Activated naive CD4-positive, alpha-beta T cell treated with anti-CD3 and anti-CD28 coated beads for 36 hours (primary cell): Measurements from ENCODE around the gene NIT1. TPM values are rescaled to one million over a fixed set of nuclear protein-coding genes. Genes with fewer than 3 reads are reported as not detected.

ENCODE experiments used
- CTCF ChIA-PET: fragments of 350-600 bp; sonication (Branson Sonifier 250); formaldehyde crosslinking; loops from one replicate; lab custom pipeline; 2021; ENCODE audit warnings: antibody characterized with exemption; lab: Charles Lee
- DNase-seq: peaks from one replicate; pipeline ENCODE4 v3.0.0-alpha.2; 2020
- H3K27ac Mint-ChIP-seq: one replicate; pipeline ENCODE4 v1.8.0; 2021; ENCODE audit warnings: mild to moderate bottlenecking, mixed read lengths
- H3K27me3 Mint-ChIP-seq: one replicate; pipeline ENCODE4 v1.8.0; 2021; ENCODE audit warnings: low read depth, mixed read lengths
- H3K36me3 Mint-ChIP-seq: one replicate; pipeline ENCODE4 v1.8.0; 2021; ENCODE audit warnings: low read depth, mixed read lengths
- H3K4me1 Mint-ChIP-seq: one replicate; pipeline ENCODE4 v1.8.0; 2021; ENCODE audit warnings: low read depth, mixed read lengths
- H3K4me3 Mint-ChIP-seq: one replicate; pipeline ENCODE4 v1.8.0; 2021; ENCODE audit warnings: mild to moderate bottlenecking, moderate library complexity, mixed read lengths
- H3K9me3 Mint-ChIP-seq: one replicate; pipeline ENCODE4 v1.8.0; 2021; ENCODE audit warnings: mixed read lengths
- intact Hi-C: fragments of 100-400 bp; cut with micrococcal nuclease; formaldehyde crosslinking; loops from one replicate; pipeline ENCODE4 v1.15.1; 2023
- total RNA-seq, 2 experiments: library from RNA; stranded (reverse); gene quantifications; one replicate each; pipeline ENCODE4 v1.2.3, GENCODE V29; 2021

Gene NIT1
- total RNA-seq, 2 experiments from 2014 or later = 59.1 to 63.1 TPM

DNA sequence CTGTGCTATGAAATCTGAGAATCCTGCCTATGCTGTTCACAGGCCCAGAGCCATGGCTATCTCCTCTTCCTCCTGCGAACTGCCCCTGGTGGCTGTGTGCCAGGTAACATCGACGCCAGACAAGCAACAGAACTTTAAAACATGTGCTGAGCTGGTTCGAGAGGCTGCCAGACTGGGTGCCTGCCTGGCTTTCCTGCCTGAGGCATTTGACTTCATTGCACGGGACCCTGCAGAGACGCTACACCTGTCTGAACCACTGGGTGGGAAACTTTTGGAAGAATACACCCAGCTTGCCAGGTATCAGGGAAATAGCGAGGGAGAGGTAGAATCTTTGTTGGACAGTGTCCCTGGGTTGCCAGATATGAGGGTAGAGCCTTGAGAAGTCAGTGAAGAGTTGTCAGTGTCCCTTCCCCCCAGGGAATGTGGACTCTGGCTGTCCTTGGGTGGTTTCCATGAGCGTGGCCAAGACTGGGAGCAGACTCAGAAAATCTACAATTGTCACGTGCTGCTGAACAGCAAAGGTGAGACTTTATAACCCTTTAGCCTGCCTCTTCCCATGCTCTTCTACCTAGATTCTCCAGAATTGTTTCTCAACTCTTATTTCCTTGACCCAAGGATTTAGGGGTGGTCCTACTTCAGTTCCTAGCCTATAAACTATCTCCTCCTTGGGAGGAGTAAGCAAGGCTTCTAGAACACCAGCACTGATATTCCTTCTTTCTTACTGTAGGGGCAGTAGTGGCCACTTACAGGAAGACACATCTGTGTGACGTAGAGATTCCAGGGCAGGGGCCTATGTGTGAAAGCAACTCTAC, 1.4 kb downstream of the NIT1 start:
- Mint-ChIP-seq H3K9me3 (no peaks in the 10 kb centered on the region), H3K4me1 (peaks cover 64% of the 10 kb centered on the region), H3K27me3 (no peaks in the 10 kb centered on the region), H3K27ac (peak overlapping the region; percentile 88), H3K4me3 (peak overlapping the region; percentile 92), H3K36me3 (peaks cover 52% of the 10 kb centered on the region)
- peak; percentile 86 for DNase-seq
- CTCF ChIA-PET = interaction anchor here (0.8 to 1.1 kb wide), 3 partner anchors 13 to 124 kb away, joined by 3 to 9 read pairs (median 5); partner anchors contain the start of gene DEDD
- intact Hi-C loops = loop anchor here (1.0 kb wide), 4 partner anchors 13 to 51 kb away; partner anchors contain the start of genes DEDD, PPOX and UFC1

- Mint-ChIP-seq H3K9me3 (no peaks in the 10 kb centered on the region), H3K36me3 (peaks cover 47% of the 10 kb centered on the region), H3K4me3 (no peak overlapping the region), H3K27ac (peak overlapping the region; percentile 88), H3K4me1 (peaks cover 46% of the 10 kb centered on the region), H3K27me3 (no peaks in the 10 kb centered on the region)
- CTCF ChIA-PET = interaction anchor here (0.8 to 2.1 kb wide), 3 partner anchors 12 to 24 kb away, joined by 4 to 11 read pairs (median 5); partner anchors contain the start of gene DEDD
- no peak for DNase-seq
- intact Hi-C loops = no loop called here
These were observed 3.2 kb downstream of the NIT1 start for GRCh38 chr1:161121042-161121650.

- CTCF ChIA-PET = interaction anchor here (0.8 to 2.1 kb wide), 3 partner anchors 11 to 24 kb away, joined by 4 to 11 read pairs (median 5); partner anchors contain the start of gene DEDD
- Mint-ChIP-seq H3K36me3 (peaks cover 47% of the 10 kb centered on the region), H3K4me1 (peaks cover 43% of the 10 kb centered on the region), H3K9me3 (no peaks in the 10 kb centered on the region), H3K27ac (peak overlapping the region; percentile 88), H3K27me3 (no peaks in the 10 kb centered on the region), H3K4me3 (no peak overlapping the region)
- intact Hi-C loops = no loop called here
- no peak for DNase-seq
These were observed 3.9 kb downstream of the NIT1 start for GRCh38 chr1:161121834-161122233.

DNA sequence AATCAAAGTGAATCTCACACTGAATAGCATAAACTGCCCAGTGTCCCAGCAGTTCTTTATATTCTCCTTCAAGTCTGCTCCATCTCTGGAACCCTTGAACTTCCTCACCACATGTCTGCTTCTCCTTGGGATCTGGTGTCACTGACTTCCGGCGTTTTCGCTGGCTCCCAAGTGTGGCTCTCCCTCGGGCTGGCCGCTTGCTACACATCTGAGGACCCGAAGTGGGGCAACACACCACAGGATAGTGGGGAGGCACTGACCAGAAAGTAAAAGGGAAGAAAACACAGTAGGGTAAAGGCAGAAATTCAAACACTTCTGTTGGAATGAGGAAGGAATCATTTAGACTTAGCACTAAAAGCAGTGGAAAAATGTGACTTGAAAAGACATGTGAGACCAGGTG, 5.1 kb downstream of the NIT1 start:
- no peaks in the 10 kb centered on the region for H3K9me3 Mint-ChIP-seq
- CTCF ChIA-PET = no interaction called here
- intact Hi-C loops = no loop called here
- H3K27ac Mint-ChIP-seq = peak overlapping the region; percentile 38
- no peak for DNase-seq
- H3K4me1 Mint-ChIP-seq = peaks cover 52% of the 10 kb centered on the region
- H3K36me3 Mint-ChIP-seq = peaks cover 52% of the 10 kb centered on the region
- H3K4me3 Mint-ChIP-seq = no peak overlapping the region
- H3K27me3 Mint-ChIP-seq = no peaks in the 10 kb centered on the region

DNA sequence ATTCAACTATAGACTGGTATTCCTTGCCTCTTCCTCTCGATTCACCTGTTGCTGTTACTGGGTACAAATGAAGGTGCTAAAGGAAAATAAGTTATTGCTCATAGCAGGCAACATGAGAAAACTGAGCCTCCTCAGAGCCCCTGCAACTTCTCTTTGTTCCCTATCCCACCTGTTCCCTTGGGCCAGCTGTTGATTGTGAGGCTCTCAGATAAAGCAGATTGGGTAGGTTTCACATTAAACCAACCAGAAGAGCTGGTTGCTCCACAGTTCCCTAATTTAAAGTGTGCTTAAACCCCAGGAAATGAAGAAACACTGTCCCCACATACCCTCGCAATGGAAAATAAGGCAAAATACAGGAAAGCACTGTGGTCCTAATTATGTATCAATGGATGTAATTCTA, 9.7 kb downstream of the NIT1 start:
- Mint-ChIP-seq H3K9me3 (no peaks in the 10 kb centered on the region), H3K27me3 (no peaks in the 10 kb centered on the region), H3K36me3 (peaks cover 52% of the 10 kb centered on the region), H3K27ac (no peak overlapping the region), H3K4me3 (no peak overlapping the region), H3K4me1 (peaks cover 55% of the 10 kb centered on the region)
- CTCF ChIA-PET = interaction anchor here (1.8 kb wide), 1 partner anchor 11 kb away, joined by 8 read pairs; no protein-coding TSS in a partner anchor
- no peak for DNase-seq
- intact Hi-C loops = no loop called here

DNA sequence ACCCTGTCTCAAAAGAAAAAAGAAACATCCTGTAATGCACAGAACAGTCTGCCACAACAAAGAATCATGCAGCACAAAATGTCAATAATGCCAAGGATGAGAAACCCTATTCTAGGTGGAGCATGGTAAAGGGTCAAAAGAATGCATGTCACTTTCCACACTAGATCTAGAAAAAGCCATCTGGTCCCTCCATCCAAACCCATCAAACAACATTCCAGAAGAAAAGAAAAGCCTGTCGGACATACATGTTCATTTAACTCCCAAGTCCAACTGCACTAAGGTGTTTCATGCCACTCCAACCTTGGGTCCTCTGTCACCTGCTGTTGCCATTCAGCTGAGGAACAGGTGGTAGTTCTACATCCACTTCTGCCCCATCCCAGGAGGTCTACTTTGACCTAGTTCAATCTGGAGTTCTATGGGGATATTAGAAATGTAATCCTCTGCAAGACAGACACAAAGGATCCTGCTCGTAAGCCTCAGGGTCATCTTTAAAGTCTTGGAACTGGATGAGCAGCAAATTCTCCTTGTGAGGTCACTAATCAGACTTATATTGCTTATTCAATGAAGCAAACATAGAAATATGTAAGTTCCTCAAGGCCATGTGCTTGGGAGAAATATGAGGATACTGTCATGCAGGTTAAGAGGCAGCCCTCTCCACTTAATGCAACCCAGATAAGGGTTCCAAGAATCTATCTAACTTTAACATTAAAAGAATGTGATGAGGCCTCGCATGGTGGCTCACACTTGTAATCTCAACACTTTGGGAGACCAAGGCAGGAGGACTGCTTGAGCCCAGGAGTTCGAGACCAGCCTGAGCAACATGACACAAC, 10.9 kb downstream of the NIT1 start:
- Mint-ChIP-seq H3K27ac (peak overlapping the region; percentile 69), H3K9me3 (no peaks in the 10 kb centered on the region), H3K4me1 (peaks cover 55% of the 10 kb centered on the region), H3K36me3 (peaks cover 45% of the 10 kb centered on the region), H3K4me3 (no peak overlapping the region), H3K27me3 (no peaks in the 10 kb centered on the region)
- CTCF ChIA-PET = interaction anchor here (1.2 to 1.8 kb wide), 2 partner anchors 10 to 14 kb away, joined by 3 to 8 read pairs; no protein-coding TSS in a partner anchor
- intact Hi-C loops = no loop called here
- DNase-seq = no peak

DNA sequence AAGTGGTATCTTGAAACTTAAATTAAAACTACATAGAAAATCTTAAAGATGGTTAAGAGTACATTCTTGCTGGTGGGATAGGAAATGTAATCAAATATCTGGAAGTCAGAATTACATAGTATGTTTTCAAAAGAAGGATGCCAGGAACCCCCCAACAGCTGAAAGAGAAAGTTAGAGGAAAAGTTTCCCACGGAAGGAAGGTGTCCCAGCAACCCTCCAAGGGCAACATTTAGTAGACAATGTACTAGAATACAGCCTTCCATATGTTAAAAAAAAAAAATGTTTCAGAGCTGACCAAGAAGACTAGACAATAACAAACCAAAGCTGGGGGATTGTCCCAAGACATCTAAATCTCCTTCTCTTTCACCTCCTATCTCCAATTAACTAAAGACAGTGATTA, 12.4 kb downstream of the NIT1 start:
- no peaks in the 10 kb centered on the region for H3K9me3 Mint-ChIP-seq
- CTCF ChIA-PET = interaction anchor here (1.2 kb wide), 2 partner anchors 13 to 36 kb away, joined by 3 read pairs; partner anchors contain the start of gene PPOX
- no peak for DNase-seq
- H3K36me3 Mint-ChIP-seq = peaks cover 43% of the 10 kb centered on the region
- intact Hi-C loops = loop anchor here (10.0 kb wide), 1 partner anchor 295 kb away; no protein-coding TSS in a partner anchor
- no peaks in the 10 kb centered on the region for H3K27me3 Mint-ChIP-seq
- H3K4me3 Mint-ChIP-seq = no peak overlapping the region
- peaks cover 55% of the 10 kb centered on the region for H3K4me1 Mint-ChIP-seq
- peak overlapping the region; percentile 44 for H3K27ac Mint-ChIP-seq

- peaks cover 51% of the 10 kb centered on the region for H3K4me1 Mint-ChIP-seq
- no peak overlapping the region for H3K27ac Mint-ChIP-seq
- CTCF ChIA-PET = interaction anchor here (0.6 to 2.4 kb wide), 7 partner anchors 9 to 295 kb away, joined by 3 to 11 read pairs (median 4); partner anchors contain the start of gene PPOX
- peaks cover 34% of the 10 kb centered on the region for H3K36me3 Mint-ChIP-seq
- intact Hi-C loops = loop anchor here (1.0 to 10.0 kb wide), 9 partner anchors 12 to 297 kb away; partner anchors contain the start of genes ARHGAP30, NDUFS2, PPOX and UFC1
- no peaks in the 10 kb centered on the region for H3K9me3 Mint-ChIP-seq
- no peak overlapping the region for H3K4me3 Mint-ChIP-seq
- no peaks in the 10 kb centered on the region for H3K27me3 Mint-ChIP-seq
- peak; percentile 43 for DNase-seq
These were observed 13.9 kb downstream of the NIT1 start for GRCh38 chr1:161131523-161132409.

DNA sequence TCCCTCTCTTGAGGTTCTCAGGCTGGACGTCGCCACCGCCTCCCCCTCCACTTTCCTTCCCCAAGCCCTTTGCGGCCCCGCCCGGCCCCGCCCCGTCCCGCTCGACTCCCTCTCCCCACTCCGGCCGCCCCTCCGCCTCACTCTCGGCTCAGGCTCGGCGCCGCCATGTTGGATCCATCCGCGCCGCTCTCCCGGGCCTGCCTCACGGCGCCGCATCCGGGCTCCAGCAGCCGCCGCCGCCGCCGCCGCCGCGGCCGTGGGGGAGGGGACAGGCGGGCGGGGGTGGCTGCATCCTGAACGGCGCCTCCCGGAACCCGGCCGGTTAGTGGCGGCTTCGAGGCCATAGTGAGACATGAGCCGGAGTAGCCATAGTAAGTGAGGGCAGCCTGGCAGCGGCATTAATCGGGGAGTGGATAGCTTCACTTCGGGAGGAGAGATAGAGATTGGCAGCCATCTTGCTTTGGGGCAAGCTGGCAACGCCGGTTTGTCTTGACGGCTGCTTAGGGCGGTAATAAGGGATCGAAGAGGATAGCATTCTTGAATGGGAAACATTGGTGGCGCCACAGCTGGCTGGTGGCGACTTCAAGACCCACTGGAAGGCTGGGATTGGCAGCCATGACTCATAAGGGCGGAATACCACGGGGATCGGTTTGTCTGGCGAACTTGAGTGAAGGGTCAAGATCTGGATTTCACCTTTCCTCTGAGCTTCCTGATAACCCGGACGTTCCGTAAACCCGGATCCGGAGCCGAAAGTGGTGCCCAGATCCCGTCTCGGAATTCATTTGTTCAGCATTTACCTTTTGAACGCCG, 14.7 kb downstream of the NIT1 start, which contains the start of gene DEDD:
Gene DEDD, minus strand, starts transcription at position 258 of the 810 bp plus-strand sequence. CDS start 8,205 bp downstream, outside the sequence.
- Mint-ChIP-seq H3K4me1 (peaks cover 44% of the 10 kb centered on the region), H3K27me3 (no peaks in the 10 kb centered on the region), H3K36me3 (peaks cover 27% of the 10 kb centered on the region), H3K9me3 (no peaks in the 10 kb centered on the region), H3K4me3 (no peak within 1 kb of the TSS), H3K27ac (no peak within 1 kb of the TSS)
- intact Hi-C loops = loop anchor here (1.0 to 10.0 kb wide), 9 partner anchors 13 to 298 kb away; partner anchors contain the start of genes ARHGAP30, NDUFS2, PPOX and UFC1
- CTCF ChIA-PET = interaction anchor here (0.6 to 2.4 kb wide), 7 partner anchors 9 to 91 kb away, joined by 3 to 11 read pairs (median 4); partner anchors contain the start of gene PPOX
- DNase-seq = peak; percentile 95

DNA sequence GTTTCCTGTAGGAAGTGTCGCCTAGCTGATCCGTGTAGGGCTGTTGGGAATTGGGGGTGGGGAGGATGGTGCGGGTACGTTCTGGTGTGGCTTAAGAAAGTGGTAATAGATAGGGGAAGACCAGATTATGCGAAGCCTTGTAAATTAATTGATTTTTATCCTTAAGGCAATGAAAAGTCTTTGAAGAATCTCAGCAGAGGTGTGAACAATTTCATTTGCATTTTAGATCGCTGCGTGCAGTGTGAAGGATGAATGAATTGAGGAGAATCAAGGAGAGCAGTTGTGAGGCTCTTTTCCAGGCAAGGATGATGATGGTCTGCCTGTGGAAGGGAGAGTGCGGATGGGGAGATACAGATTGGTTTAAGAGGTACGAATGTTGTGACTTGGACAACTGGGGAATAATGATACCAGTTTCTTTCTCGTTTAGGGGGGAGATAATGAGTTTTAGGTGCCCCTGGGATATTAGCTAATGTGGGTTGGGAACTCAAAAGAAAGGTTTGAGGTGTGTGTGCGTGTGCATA, 15.4 kb downstream of the NIT1 start:
- Mint-ChIP-seq H3K9me3 (no peaks in the 10 kb centered on the region), H3K4me1 (peaks cover 37% of the 10 kb centered on the region), H3K27me3 (no peaks in the 10 kb centered on the region), H3K4me3 (no peak overlapping the region), H3K36me3 (peaks cover 22% of the 10 kb centered on the region), H3K27ac (no peak overlapping the region)
- intact Hi-C loops = loop anchor here (2.0 to 10.0 kb wide), 2 partner anchors 52 to 298 kb away; no protein-coding TSS in a partner anchor
- no peak for DNase-seq
- CTCF ChIA-PET = interaction anchor here (0.8 to 2.4 kb wide), 6 partner anchors 8 to 91 kb away, joined by 3 to 11 read pairs (median 6); partner anchors contain the start of gene PPOX
